Keratinocyte (primary cell): ENCODE results near the gene FOXE1. TPM values are rescaled to one million over a fixed set of nuclear protein-coding genes. Genes with fewer than 3 reads are reported as not detected.

Experiments used
- DNase-seq: peaks from one replicate; pipeline ENCODE4 v3.0.0-alpha.2; 2011; ENCODE audit warnings: low read depth, missing footprints, low spot score
- FAIRE-seq: peaks from 2 replicates; lab custom pipeline; 2011; peaks lifted over from hg19 to GRCh38; lab: Jason Lieb, UNC
- H2AFZ ChIP-seq: 2 replicates; pipeline ENCODE4 v1.6.0; 2012; ENCODE audit warnings: low read length, control low read depth, inconsistent platforms; ENCODE audit not compliant: control insufficient read depth
- H3K27ac ChIP-seq: 2 replicates; pipeline ENCODE4 v1.5.1; 2011; ENCODE audit warnings: low read length; ENCODE audit not compliant: control insufficient read depth, insufficient read depth
- H3K27me3 ChIP-seq: 3 replicates; pipeline ENCODE4 v1.6.0; 2011; ENCODE audit warnings: low read length; ENCODE audit not compliant: control insufficient read depth, insufficient read depth; ENCODE audit errors: extremely low read depth
- H3K36me3 ChIP-seq, 2 experiments: 2 replicates in 1 of 2; 3 replicates in 1 of 2; pipeline ENCODE4 v1.5.1; 2011; ENCODE audit warnings: low read length in 2 of 2, mild to moderate bottlenecking in 1 of 2; ENCODE audit not compliant: control insufficient read depth in 2 of 2, insufficient read depth in 2 of 2; ENCODE audit errors: extremely low read depth in 1 of 2
- H3K4me1 ChIP-seq: 3 replicates; pipeline ENCODE4 v1.5.1; 2011; ENCODE audit warnings: low read length; ENCODE audit not compliant: control insufficient read depth, insufficient read depth; ENCODE audit errors: extremely low read depth
- H3K4me2 ChIP-seq: 3 replicates; pipeline ENCODE4 v1.6.0; 2011; ENCODE audit warnings: low read depth, low read length; ENCODE audit not compliant: control insufficient read depth, insufficient read depth; ENCODE audit errors: extremely low read depth
- H3K4me3 ChIP-seq, 3 experiments: fragments of 200-600 bp in 1 of 3; sonication (generic) in 1 of 3; 2 replicates in 2 of 3; 3 replicates in 1 of 3; pipeline ENCODE4 v1.5.1; 2011 to 2016; ENCODE audit warnings: low read length in 3 of 3, mild to moderate bottlenecking in 3 of 3, control low read depth in 2 of 3, inconsistent platforms in 1 of 3, low read depth in 1 of 3, mixed read lengths in 1 of 3, mixed run types in 1 of 3, moderate library complexity in 1 of 3; ENCODE audit not compliant: control insufficient read depth in 2 of 3, insufficient read depth in 2 of 3; ENCODE audit errors: extremely low read depth in 1 of 3
- H3K79me2 ChIP-seq: 2 replicates; pipeline ENCODE4 v1.6.0; 2012; ENCODE audit warnings: low read length; ENCODE audit not compliant: control insufficient read depth, insufficient read depth
- H3K9ac ChIP-seq: 3 replicates; pipeline ENCODE4 v1.6.0; 2011; ENCODE audit warnings: low read length; ENCODE audit not compliant: control insufficient read depth, insufficient read depth; ENCODE audit errors: extremely low read depth
- H3K9me1 ChIP-seq: 3 replicates; pipeline ENCODE4 v1.6.0; 2011; ENCODE audit warnings: low read length; ENCODE audit not compliant: control insufficient read depth, insufficient read depth; ENCODE audit errors: extremely low read depth
- H3K9me3 ChIP-seq: 2 replicates; pipeline ENCODE4 v1.5.1; 2012; ENCODE audit warnings: low read depth, low read length; ENCODE audit not compliant: control insufficient read depth
- H4K20me1 ChIP-seq: 3 replicates; pipeline ENCODE4 v1.6.0; 2011; ENCODE audit warnings: low read length; ENCODE audit not compliant: control insufficient read depth, insufficient read depth; ENCODE audit errors: extremely low read depth
- CTCF ChIP-seq, 3 experiments: IDR thresholded peaks in 1 of 3; conservative IDR thresholded peaks in 1 of 3; optimal IDR thresholded peaks in 1 of 3; 2 replicates in 2 of 3; 3 replicates in 1 of 3; pipeline versions ENCODE3 to v1.5.1; 2011; ENCODE audit warnings: low read length in 3 of 3, mild to moderate bottlenecking in 3 of 3, moderate library complexity in 2 of 3, control low read depth in 1 of 3, inconsistent platforms in 1 of 3; ENCODE audit not compliant: insufficient read depth in 2 of 3; ENCODE audit errors: extremely low read depth in 1 of 3
- EZH2 ChIP-seq: IDR thresholded peaks from one replicate; pipeline ENCODE4 v1.6.1; 2012; ENCODE audit warnings: inconsistent platforms, mild to moderate bottlenecking, low read length, moderate library complexity
- dilution Hi-C: fragments of 300-500 bp; cut with MboI; formaldehyde crosslinking; loops from one replicate; pipeline ENCODE4 v1.7.0; 2020; ENCODE audit warnings: low sequenced_read_pairs; ENCODE audit not compliant: extremely low pct_ligation_motif_present
- polyA plus RNA-seq, 5 experiments: library from polyadenylated mRNA; depleted of rRNA in 3 of 5; stranded (reverse) in 3 of 5; stranded (forward) in 1 of 5; unstranded in 1 of 5; fragments of >200 nt; gene quantifications; 1 replicate in 1 of 5; 2 replicates in 3 of 5; 3 replicates in 1 of 5; pipeline versions ENCODE4 v1.2.1 to v1.2.3, GENCODE V29; 2011 to 2012; ENCODE audit warnings: missing spikeins in 2 of 5, low read depth in 1 of 5, low replicate concordance in 1 of 5

Gene FOXE1
- polyA plus RNA-seq, 1 donor (not counting 4 experiments of a cell fraction or from before 2014, with no cell fraction given), result 0.97 TPM

GRCh38 chr9:97857606-97858392 lies 4.8 kb downstream of the FOXE1 start:
- H3K9ac ChIP-seq, result no peak overlapping the region
- H3K79me2 ChIP-seq, result no peaks in the 10 kb centered on the region
- no peaks in the 10 kb centered on the region for H3K9me3 ChIP-seq
- no peak overlapping the region for H3K4me2 ChIP-seq
- H3K9me1 ChIP-seq, result no peaks in the 10 kb centered on the region
- TF ChIP-seq EZH2, result no peak
- no peak for TF ChIP-seq CTCF (optimal IDR thresholded peaks at IDR 0.05 in 1 of 3, IDR thresholded peaks at IDR 0.05 in 1 of 3, conservative IDR thresholded peaks at IDR 0.05 in 1 of 3; ENCODE audit: extremely low read depth in 1 of 3, insufficient read depth in 2 of 3, low read length in 3 of 3)
- peaks cover 12% of the 10 kb centered on the region for H3K4me1 ChIP-seq
- no peak for FAIRE-seq
- no peaks in the 10 kb centered on the region for H3K36me3 ChIP-seq
- H3K27me3 ChIP-seq, result peaks cover 14% of the 10 kb centered on the region
- no peaks in the 10 kb centered on the region for H4K20me1 ChIP-seq
- dilution Hi-C loops, result loop anchor here (10.0 kb wide), 1 partner anchor 93 kb away; no protein-coding TSS in a partner anchor
- no peak for DNase-seq
- no peak overlapping the region for H2AFZ ChIP-seq
- H3K4me3 ChIP-seq, result no peak overlapping the region
- H3K27ac ChIP-seq, result no peak overlapping the region

GRCh38 chr9:97858393-97858713 lies 5.3 kb downstream of the FOXE1 start:
- Histone ChIP-seq H4K20me1 (no peaks in the 10 kb centered on the region), H3K9me1 (no peaks in the 10 kb centered on the region), H3K4me2 (no peak overlapping the region), H2AFZ (no peak overlapping the region), H3K36me3 (no peaks in the 10 kb centered on the region), H3K27me3 (peaks cover 8% of the 10 kb centered on the region), H3K4me1 (peaks cover 18% of the 10 kb centered on the region), H3K9me3 (no peaks in the 10 kb centered on the region), H3K27ac (no peak overlapping the region), H3K9ac (no peak overlapping the region), H3K79me2 (no peaks in the 10 kb centered on the region), H3K4me3 (no peak overlapping the region)
- dilution Hi-C loops, result loop anchor here (10.0 kb wide), 1 partner anchor 94 kb away; no protein-coding TSS in a partner anchor
- FAIRE-seq (no peak), DNase-seq (no peak)
- TF ChIP-seq CTCF (optimal IDR thresholded peaks at IDR 0.05 in 1 of 3, IDR thresholded peaks at IDR 0.05 in 1 of 3, conservative IDR thresholded peaks at IDR 0.05 in 1 of 3; ENCODE audit: extremely low read depth in 1 of 3, insufficient read depth in 2 of 3, low read length in 3 of 3), result no peak
- TF ChIP-seq EZH2, result no peak
